GM18909 (cell line): Measurements from ENCODE around the gene MNS1.
"Not testable (repeated sequence)": the region's sequence is repeated elsewhere in the genome, so short reads cannot be mapped to it uniquely, and the experiment has no call there.

Source experiments
- ATAC-seq: cut with Tn5 transposase; IDR thresholded peaks from one replicate; pipeline ENCODE4 v1.9.1; 2021; ENCODE audit warnings: mild to moderate bottlenecking; ENCODE audit not compliant: unreplicated experiment, poor library complexity

MNS1 gene, protein sequence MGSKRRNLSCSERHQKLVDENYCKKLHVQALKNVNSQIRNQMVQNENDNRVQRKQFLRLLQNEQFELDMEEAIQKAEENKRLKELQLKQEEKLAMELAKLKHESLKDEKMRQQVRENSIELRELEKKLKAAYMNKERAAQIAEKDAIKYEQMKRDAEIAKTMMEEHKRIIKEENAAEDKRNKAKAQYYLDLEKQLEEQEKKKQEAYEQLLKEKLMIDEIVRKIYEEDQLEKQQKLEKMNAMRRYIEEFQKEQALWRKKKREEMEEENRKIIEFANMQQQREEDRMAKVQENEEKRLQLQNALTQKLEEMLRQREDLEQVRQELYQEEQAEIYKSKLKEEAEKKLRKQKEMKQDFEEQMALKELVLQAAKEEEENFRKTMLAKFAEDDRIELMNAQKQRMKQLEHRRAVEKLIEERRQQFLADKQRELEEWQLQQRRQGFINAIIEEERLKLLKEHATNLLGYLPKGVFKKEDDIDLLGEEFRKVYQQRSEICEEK

DNA sequence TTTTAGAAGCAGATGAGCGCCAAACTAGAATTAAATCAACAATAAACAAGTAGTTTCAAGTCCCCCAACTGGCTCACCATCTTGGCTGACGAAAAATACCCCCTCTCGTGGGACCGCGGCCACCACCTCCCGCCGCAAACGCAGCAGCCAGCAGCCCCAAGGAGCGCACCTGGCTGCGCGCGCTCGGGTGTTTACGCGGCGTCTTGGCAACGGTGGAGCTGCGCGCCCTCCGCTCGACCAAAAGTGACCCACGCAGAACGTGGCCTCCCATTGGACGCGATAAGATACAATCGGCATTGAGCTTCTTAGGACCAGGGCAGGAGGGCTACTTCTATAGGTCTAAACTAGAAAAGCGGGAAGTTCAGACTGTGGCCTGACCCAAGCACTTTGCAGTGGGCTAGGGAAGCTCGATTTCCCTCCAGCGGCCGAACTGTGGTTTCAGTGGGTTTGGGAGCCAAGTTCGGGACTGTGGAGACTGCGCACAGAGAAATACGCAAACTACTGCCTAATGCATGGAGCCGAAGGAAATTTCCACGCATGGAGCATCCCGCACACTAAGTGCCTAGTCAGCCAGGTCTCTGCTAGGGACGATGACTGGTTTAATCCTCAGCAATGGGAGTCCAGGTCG is at the start of gene MNS1:
Gene MNS1, minus strand, starts transcription at position 245 of the 628 bp plus-strand sequence. Its CDS starts 165 bp downstream, at position 80.
- ATAC-seq: peak; percentile 99

DNA sequence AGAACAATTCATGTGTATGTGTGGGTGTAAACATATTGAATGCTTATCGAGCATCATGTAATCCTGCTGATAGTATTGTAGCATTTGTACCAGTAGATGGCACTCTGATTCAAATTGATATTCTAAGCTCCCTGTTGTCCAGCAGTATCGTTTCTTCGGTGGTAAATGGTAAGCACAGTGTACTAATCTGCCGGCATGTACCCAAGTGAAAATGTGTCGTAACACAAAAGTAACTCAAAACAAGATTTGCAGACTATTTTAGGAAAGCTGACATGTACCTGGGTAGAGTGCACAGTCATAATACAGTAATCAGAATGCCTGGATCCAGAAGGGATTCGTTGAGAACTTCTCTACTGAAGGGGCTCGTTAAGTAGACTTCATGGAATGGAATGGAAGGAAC is 31.7 kb upstream of the MNS1 start:
- peak; percentile 77 for ATAC-seq

DNA sequence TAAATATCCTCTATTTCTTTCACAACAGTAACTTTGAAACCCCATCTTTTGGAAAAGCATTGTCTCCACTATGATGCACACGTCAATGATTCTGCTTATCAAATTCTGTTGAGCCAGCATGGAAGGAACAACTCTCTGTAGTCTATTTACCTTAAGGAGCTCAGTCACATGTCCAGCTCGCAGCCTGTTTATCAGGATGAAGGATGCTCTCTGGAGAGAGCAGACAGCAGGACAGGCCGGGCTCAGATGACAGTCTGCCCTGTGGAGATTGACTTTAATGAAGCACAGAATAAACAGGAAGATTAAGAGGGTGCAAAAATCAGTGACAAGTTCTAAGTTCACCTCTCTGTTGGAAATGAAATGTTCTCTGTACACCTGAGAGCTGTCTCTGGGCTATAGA is 30.6 kb upstream of the MNS1 start:
- ATAC-seq: no peak

DNA sequence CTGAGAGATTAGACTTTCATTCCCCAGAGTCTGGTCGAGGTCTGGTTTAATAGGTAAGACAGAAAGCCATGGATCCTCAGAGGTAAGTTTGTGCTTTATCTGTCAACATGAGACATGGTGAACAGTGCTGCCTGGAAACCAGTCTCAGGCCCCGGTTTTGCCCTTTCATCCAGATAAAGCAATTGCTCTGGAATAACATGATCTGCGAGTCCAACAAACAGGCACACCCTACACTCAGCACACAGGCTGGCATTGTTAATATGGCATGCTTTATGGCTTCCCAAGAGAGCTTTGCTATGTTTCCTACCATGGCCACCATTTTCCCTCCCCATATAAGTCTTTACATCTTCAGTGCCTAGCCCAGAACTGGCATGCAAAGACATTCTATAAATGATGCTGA is 30.1 kb upstream of the MNS1 start:
- no peak for ATAC-seq

DNA sequence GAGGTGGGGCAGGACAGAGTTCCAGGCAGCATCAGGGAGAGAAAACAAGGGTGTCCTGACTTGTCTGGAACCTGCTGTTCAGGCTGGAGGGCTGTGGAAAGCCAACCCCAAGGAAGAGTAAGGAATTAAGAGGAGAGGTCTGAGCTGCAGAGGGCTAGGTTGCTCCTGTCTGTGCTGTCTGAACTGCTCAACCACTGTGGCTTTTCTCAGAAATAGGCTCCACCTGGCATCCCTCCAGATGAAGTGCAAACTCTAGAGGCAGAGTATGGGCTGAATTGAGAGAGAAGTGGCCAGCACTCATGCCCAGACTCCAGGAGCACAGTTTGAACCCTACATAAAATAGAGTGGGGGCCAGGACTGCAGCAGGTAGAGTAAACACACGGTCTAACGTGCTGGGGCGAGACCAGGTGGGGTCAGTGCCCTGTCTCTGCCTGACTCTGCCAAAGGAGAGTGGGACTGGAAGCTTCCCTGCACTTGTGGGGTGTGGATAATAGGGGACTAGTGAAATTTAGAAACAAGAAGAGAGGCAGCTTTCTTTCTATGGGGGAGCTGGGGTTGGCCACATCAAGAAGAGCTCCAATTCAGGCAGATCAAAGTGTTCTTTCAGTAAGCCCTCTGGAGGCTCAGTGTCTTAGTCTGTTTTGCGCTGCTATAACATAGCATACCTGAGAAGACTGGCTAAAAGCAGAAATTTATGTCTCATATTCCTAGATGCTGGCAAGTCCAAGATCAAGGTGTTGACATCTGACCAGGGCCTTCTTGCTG is 28.0 kb upstream of the MNS1 start:
- no peak for ATAC-seq

DNA sequence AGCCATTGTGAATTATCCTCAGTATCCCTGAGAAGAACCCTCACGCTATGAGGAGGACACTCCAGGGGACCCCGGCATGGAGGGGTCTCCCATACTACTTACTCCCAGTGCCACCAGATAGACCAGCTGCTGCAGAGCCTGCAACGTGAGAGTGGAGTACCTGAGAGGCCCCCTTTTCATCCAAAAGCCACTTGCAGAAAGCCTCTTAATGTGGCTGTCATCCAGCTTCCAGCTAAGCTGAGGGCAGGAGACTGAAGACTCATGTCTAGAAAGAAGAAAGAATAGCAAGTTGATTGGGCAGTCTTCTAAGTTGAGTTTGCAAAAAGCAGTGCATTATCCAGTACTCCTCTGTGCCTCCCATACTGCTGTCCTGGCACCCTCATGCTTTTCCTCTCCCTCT is 27.3 kb upstream of the MNS1 start:
- no peak for ATAC-seq

DNA sequence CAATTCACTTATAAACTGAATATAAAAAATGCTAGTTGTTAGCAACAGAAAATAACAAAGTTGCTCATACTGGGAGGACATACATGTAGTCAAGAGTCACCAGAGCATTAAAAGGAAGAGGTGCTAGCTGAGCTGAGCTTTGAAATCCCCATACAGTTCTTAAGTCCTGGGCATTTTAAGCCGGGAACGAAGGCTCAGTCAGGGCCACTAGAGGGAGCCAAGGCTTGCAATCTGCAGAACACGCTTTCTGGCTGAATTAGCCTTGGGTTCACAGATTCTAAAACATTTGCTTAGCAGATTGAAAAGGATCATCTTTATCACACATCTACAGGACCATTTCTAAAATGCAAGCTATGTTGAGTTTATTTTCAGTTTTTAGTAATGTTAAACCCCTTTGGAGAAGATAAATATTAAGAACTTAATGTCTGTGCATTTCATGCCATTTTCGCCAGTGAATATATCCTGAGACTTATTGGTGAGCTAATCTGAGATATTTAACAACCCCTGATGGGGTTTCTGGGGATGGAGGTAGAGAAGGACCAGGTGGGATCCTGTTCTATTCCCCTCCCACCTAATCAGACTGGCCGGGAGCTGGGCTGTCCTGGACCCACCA is 26.3 kb upstream of the MNS1 start:
- ATAC-seq: no peak

DNA sequence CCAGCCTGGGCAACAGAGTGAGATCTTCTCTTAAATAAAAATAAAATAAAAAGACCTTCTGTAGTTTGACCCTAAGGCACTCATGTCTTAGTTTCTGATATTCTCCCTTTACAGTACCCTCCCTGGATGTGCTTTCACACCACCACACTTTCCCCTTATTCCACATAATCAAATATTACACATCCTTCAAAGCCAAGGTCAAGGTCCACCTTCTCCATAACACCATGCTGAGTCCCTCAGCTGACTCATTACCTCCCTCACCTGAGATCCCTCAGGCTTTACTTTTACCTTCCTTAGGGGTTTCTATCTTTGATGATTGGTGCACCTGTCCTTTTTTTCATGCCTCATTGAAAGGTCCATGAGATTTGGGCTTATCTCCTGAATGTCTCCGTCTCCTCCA is 25.5 kb upstream of the MNS1 start:
- no peak for ATAC-seq

DNA sequence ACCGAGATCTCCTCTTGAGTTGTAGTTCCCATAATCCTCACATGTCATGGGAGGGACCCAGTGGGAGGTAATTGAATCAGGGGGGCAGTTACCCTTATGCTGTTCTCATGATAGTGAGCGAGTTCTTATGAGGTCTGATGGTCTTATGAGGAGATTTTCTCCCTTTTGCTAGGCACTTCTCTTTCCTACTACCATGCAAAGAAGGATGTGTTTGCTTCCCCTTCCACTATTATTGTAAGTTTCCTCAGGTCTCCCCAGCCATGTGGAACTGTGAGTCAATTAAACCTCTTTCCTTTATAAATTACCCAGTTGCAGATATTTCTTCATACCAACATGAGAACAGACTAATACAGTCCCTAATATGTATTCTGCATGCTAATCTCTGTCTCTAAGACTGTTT is 21.3 kb upstream of the MNS1 start:
- not testable (repeated sequence) for ATAC-seq

DNA sequence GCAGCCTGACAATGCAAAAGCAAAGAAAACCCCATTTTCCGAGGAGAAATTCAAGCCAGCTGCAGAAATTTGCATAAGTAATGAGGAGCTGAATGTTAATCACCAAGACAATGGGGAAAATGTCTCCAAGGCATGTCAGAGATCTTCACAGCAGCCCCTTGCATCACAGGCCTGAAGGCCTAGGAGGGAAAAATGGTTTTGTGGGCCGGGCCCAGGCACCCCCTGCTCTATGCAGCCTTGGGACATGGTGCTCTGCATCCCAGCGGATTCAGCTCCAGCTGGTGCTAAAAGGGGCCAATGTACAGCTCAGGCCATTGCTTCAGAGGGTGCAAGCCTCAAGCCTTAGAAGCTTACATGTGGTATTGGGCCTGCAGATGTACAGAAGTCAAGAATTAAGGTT is 20.5 kb upstream of the MNS1 start:
- not testable (repeated sequence) for ATAC-seq

DNA sequence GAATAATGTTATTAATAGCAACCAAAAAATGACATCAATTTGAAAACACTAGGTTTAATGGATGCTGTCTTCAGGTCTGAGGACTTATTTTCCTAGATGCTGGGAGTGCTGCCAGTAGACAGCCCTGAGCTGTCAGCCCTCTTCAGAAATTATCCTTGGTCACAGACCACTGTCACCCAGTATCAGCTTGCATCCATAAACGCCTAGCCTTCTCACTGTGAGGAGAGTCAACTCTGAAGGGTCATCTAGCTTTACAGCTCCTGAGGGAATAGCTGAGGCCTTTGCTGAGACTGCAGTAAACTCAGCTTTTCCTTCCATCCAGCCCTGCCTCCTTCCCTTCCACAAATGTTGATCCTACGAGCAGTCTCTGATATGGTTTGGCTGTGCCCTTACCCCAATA is 19.4 kb upstream of the MNS1 start:
- no peak for ATAC-seq

DNA sequence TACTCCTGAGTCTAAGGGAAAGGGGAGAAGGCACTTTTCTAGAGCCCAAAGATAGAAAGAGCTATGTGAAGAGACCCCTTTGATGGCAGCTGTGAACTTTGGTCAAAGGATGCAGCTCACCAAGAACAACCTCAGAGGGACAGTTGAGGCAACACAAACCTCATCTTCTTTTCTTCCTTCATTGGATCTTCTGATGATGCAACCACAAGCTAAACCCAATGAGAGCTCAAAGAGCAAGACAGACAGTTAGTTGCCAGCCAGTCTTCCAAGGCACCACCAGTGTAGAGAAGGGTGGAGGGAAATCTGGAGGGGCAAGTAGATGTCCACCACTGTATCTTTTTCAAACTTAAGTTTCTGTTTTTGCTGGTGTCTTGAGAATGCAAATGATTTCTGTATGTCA is 10.4 kb upstream of the MNS1 start:
- no peak for ATAC-seq

DNA sequence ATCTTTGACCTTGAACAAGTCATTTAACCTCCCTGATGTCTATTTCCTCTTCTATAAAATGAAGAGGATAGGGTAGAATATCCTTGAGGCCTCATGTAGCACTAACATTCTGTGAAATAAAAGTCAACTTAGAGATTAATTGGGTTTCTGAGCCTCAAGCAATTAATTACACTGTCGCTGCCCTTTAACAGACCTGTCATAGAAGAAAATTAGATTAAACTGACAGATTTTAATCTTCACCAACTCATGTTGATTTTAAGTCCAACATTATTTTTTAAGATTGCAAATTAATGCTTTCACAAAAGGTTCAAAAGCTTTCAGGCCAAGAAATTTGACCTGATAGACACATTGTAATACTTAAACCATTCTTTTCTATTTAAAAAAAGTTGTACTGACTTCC is 8.1 kb upstream of the MNS1 start:
- no peak for ATAC-seq

DNA sequence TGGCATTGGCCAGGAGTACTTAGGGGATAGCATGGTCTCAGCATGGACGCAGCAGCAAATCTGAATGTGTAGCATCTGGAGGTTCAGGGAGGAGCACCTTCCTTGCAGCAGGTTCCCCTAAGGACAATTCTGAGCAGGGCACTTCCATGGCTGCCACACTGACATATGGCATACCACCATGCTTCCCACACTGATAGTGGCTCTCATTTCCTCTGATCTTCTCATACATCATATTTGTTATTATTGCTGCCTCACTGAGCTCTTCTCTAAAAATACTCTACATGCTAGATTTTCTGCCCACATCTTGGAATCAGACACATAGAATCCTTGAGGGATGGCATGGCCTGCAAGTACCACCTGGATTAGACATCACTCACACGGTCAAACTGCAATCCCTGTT is 7.3 kb upstream of the MNS1 start:
- no peak for ATAC-seq

DNA sequence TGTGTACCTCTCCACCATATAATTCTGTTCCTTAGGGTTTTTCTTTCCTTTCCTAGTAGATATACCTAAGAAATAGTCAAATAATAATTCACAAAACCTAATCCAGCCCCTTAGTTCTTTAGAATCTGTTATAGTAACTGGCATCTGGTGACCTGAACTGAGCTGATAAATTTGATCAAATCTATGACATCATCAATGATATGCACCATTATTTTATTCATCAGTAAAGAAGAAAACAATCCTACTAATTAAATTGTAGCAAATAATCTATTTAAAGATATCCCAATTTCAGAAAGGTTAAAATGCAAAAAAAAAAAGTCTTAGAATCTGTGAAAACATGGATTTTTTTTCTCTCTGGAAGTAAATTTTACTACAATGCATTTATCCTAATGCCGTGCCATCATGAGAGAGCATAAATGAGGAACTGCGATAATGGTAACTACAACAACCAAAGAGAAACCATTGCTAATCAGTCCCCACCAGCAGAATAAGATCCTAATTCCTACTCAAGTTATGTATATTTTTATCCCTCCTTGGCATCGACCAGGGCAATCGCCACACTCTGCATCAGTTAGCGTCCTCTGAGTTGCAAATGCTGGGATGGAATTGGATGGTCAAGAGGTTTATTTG is 6.6 kb upstream of the MNS1 start:
- no peak for ATAC-seq

DNA sequence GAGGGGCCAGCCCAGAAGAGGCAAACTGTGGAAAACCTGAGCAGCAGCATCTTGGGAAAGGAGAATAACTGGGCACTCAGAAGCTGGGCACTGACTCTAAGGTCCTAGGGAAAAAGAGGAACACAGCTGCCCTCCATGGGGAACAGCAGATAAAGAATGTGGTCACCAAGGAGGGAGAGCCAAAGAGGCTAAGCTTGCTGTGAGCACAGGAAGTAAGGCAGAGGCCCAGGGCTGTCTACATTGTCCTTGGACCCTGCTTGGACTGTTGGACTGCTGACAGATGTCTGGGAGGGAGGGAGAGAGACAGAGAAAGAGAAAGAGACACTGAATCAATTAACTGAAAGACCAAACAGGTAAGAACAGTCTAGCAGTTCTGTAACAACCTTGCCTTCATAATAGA is 4.5 kb upstream of the MNS1 start:
- ATAC-seq: no peak

DNA sequence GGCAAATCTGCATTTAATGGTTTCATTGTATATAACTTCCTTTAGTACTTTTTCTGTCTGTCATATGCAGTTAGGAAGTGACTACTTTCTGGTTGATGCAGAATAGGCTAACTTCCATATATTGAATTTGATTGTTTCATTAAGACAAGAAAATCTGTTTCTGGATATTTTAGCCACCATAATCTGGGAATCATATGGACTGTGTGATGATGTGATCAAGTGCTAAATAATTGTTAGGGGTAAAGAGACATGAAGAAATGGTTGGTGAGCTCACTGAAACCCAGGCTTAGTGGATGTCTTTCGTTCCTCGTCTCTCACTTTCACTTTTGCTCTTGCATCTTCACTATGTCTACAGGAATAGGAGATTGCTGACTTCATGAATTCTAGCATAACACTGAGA is 3.5 kb upstream of the MNS1 start:
- ATAC-seq: peak; percentile 48

DNA sequence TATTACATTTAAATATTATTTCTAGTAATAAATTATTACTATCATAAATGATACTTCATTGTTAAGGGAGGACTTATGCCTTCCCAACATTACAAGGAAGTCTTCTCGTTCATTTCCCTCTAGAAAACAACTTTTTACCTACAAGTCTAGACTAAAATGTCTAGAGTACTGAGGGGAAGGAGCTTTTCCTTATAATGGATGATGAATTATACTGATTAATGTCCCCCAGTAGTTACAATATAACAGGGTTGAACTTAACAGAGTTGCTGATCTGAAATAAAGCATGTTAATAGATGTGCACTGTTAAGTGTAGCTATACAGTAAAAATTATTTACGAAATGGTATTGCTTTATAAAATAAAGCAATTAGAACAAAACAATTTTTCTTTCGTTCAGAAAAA is 2.7 kb upstream of the MNS1 start:
- no peak for ATAC-seq

DNA sequence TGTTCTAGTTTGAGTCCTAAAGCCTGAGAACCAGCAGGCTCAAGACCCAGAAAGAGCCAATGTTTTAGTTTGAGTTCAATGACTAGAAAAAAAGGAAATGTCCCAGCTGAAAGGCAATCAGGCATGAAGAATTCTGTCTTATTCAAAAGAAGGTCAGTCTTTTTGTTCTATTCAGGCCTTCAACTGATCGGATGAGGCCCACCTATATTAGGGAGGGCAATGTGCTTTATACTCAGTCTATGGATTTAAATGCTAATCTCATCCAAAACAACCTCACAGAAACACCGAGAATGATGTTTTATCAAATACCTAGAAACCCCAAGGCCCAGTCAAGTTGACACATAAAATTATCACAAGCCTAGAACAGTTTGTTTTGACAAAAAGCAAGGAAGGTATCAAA is 4.0 kb downstream of the MNS1 start:
- ATAC-seq: no peak

DNA sequence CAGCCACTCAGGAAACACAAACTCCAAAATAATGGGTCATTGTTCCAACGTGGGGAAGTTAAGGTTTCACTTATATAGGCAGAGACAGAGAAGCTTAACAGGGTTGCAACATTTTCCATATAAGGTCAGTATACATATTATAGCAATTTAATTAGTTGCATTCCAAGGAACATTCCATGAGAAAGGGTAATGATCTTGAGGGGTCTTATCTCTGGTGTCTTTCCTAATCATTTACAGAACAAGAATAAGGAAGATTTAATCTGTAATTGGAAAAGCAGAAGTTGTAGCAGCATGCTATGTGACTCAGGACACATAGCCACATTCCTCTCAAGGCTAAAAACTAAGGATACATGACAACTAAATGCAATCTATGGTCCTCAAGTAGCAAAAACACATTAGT is 4.9 kb downstream of the MNS1 start:
- ATAC-seq: no peak
